Bronchial epithelial cell (primary cell): Measurements from ENCODE around the gene DLG1. TPM values are rescaled to one million over a fixed set of nuclear protein-coding genes. Genes with fewer than 3 reads are reported as not detected.
A peak's percentile ranks its signal among the peaks of the same experiment; 100 is the strongest.

Experiments
- DNase-seq: peaks from one replicate; pipeline ENCODE4 v3.0.0-alpha.2; 2010; ENCODE audit warnings: low read depth
- FAIRE-seq: peaks from 2 replicates; lab custom pipeline; 2011; peaks lifted over from hg19 to GRCh38; lab: Jason Lieb, UNC
- H3K27me3 ChIP-seq: 2 replicates; pipeline ENCODE4 v1.5.1; 2011; ENCODE audit warnings: low read length; ENCODE audit not compliant: control insufficient read depth, insufficient read depth
- H3K36me3 ChIP-seq: 2 replicates; pipeline ENCODE4 v1.5.1; 2011; ENCODE audit warnings: low read length; ENCODE audit not compliant: control insufficient read depth, insufficient read depth
- H3K4me3 ChIP-seq: 2 replicates; pipeline ENCODE4 v1.5.1; 2011; ENCODE audit warnings: mild to moderate bottlenecking, low read depth, low read length, control low read depth
- CTCF ChIP-seq: IDR thresholded peaks from 2 replicates; pipeline ENCODE4 v1.5.1; 2011; ENCODE audit warnings: mild to moderate bottlenecking, moderate library complexity, low read length, control low read depth, inconsistent platforms; ENCODE audit not compliant: insufficient read depth, severe bottlenecking
- total RNA-seq: library from RNA; depleted of rRNA; stranded (reverse); fragments of >200 nt; gene quantifications from 2 replicates; pipeline ENCODE4 v1.2.1, GENCODE V29; 2014

The DLG1 gene
- total RNA-seq, 1 donor from 2014 or later: 66.6 TPM

GRCh38 chr3:197139586-197139985 lies 158.8 kb downstream of the DLG1 start:
- no peak for DNase-seq
- no peak for FAIRE-seq
- TF ChIP-seq CTCF: no peak
- H3K4me3 ChIP-seq: no peak overlapping the region
- no peaks in the 10 kb centered on the region for H3K27me3 ChIP-seq
- peaks cover 8% of the 10 kb centered on the region for H3K36me3 ChIP-seq

GRCh38 chr3:197137751-197138150 lies 160.7 kb downstream of the DLG1 start:
- FAIRE-seq: no peak
- Histone ChIP-seq H3K36me3 (peaks cover 12% of the 10 kb centered on the region), H3K4me3 (no peak overlapping the region), H3K27me3 (no peaks in the 10 kb centered on the region)
- TF ChIP-seq CTCF: no peak
- DNase-seq: no peak

GRCh38 chr3:197136744-197137143 lies 161.7 kb downstream of the DLG1 start:
- no peak for TF ChIP-seq CTCF
- Histone ChIP-seq H3K36me3 (peaks cover 12% of the 10 kb centered on the region), H3K27me3 (no peaks in the 10 kb centered on the region), H3K4me3 (no peak overlapping the region)
- no peak for FAIRE-seq
- no peak for DNase-seq

GRCh38 chr3:197135212-197135611 lies 163.2 kb downstream of the DLG1 start:
- peak; percentile 22 for DNase-seq
- Histone ChIP-seq H3K36me3 (peaks cover 12% of the 10 kb centered on the region), H3K4me3 (no peak overlapping the region), H3K27me3 (no peaks in the 10 kb centered on the region)
- no peak for FAIRE-seq
- TF ChIP-seq CTCF: no peak

DNA sequence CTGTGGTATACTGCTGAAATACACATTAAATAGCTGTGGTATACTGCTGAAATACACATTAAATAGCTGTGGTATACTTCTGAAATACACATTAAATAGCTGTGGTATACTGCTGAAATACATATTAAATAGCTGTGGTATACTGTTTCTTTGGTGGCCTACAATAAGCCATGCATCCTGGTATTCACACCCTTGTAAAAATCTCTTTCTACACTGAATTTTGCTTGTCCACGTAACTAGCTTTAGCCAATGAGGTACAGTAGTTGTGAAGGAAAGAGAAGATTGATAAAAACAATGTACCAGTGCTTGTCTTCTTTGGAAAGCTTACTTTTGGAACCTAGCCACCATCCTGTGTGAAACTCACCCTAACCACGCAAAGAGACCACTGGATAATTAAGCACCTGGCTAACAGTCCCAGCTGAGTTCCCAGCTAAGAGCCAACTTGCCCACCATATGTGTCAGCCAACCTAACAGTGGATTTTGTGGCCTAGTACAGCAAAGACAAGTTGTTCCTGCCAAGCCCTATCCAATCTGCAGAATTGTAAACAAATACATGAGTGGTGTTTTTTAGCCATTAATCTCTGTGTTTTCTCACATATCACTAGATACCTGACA lies 165.4 kb downstream of the DLG1 start:
- H3K36me3 ChIP-seq: peaks cover 15% of the 10 kb centered on the region
- TF ChIP-seq CTCF: no peak
- DNase-seq: no peak
- no peak for FAIRE-seq
- no peaks in the 10 kb centered on the region for H3K27me3 ChIP-seq
- no peak overlapping the region for H3K4me3 ChIP-seq

DNA sequence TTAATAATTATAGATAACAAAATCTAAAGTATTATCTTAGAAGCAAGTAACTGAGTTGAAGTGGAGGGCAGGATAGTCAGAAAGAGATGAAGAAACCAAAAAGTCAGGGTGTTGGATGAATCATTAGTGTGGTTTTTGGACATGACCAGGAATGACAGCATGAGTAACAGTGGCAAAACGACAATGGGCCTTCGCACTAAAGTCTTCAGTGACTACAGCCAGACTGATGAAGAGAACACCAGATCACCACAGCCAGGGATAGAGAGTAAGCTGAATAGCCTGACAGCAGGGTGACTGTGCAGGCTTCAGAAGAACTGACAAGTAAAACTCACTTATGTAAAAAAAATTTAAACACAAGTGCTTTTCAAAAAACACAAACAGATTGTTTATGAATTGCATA lies 172.8 kb downstream of the DLG1 start:
- no peak overlapping the region for H3K4me3 ChIP-seq
- H3K36me3 ChIP-seq: peaks cover 8% of the 10 kb centered on the region
- no peak for TF ChIP-seq CTCF
- no peaks in the 10 kb centered on the region for H3K27me3 ChIP-seq
- FAIRE-seq (no peak), DNase-seq (peak; percentile 68)
